Sciatic nerve (tissue), 2 donors: ENCODE results near the gene RRP1B. TPM values are rescaled to one million over a fixed set of nuclear protein-coding genes. Genes with fewer than 3 reads are reported as not detected.
"Not testable (repeated sequence)": the region's sequence is repeated elsewhere in the genome, so short reads cannot be mapped to it uniquely, and the experiment has no call there.

ENCODE experiments used
- ATAC-seq: fragments of 200-7000 bp; cut with Tn5 transposase; one replicate; pipeline ENCODE4 v1.9.1; 2020; ENCODE audit warnings: mild to moderate bottlenecking, moderate library complexity
- DNase-seq: peaks from one replicate; pipeline ENCODE4 v3.0.0-alpha.2; 2020; ENCODE audit warnings: low spot score
- intact Hi-C: fragments of 100-400 bp; cut with DNase I; formaldehyde crosslinking; loops from one replicate; pipeline ENCODE4 v1.14.2; 2022
- total RNA-seq: library from RNA; stranded (reverse); fragmentation: NEBNext Ultra II Directional; extraction: Animal tissue kit (Norgen Biotek cat#: 25700); gene quantifications from one replicate; pipeline ENCODE4 v1.2.1, GENCODE V29; 2021
- donor health status: DM: no; HTN: no; CAD: no.
- donor health status: DM: no; HTN: no; CAD: no.

RRP1B gene, protein sequence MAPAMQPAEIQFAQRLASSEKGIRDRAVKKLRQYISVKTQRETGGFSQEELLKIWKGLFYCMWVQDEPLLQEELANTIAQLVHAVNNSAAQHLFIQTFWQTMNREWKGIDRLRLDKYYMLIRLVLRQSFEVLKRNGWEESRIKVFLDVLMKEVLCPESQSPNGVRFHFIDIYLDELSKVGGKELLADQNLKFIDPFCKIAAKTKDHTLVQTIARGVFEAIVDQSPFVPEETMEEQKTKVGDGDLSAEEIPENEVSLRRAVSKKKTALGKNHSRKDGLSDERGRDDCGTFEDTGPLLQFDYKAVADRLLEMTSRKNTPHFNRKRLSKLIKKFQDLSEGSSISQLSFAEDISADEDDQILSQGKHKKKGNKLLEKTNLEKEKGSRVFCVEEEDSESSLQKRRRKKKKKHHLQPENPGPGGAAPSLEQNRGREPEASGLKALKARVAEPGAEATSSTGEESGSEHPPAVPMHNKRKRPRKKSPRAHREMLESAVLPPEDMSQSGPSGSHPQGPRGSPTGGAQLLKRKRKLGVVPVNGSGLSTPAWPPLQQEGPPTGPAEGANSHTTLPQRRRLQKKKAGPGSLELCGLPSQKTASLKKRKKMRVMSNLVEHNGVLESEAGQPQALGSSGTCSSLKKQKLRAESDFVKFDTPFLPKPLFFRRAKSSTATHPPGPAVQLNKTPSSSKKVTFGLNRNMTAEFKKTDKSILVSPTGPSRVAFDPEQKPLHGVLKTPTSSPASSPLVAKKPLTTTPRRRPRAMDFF
- 18.1 TPM for total RNA-seq

- DNase-seq = peak; percentile 88
- intact Hi-C loops = no loop called here
Observed at GRCh38 chr21:43659136-43660000, at the start of gene RRP1B, which contains the start of gene HSF2BP. Gene RRP1B (plus strand): TSS chr21:43659560. CDS start chr21:43659665, 105 bp downstream. Gene HSF2BP (minus strand): TSS chr21:43659488. CDS start chr21:43658096, 1,392 bp downstream.

GRCh38 chr21:43611598-43612369 is 47.6 kb upstream of the RRP1B start:
- intact Hi-C loops = no loop called here
- peak; percentile 91 for ATAC-seq
- peak; percentile 84 for DNase-seq

More at GRCh38 chr21:43659136-43660000, at the start of gene RRP1B, which contains the start of gene HSF2BP:
- ATAC-seq = peak; percentile 92

GRCh38 chr21:43613755-43614638 is 45.4 kb upstream of the RRP1B start:
- DNase-seq (no peak), ATAC-seq (no peak)
- intact Hi-C loops = no loop called here

GRCh38 chr21:43614839-43615238 is 44.5 kb upstream of the RRP1B start:
- DNase-seq (no peak), ATAC-seq (no peak)
- intact Hi-C loops = no loop called here

DNA sequence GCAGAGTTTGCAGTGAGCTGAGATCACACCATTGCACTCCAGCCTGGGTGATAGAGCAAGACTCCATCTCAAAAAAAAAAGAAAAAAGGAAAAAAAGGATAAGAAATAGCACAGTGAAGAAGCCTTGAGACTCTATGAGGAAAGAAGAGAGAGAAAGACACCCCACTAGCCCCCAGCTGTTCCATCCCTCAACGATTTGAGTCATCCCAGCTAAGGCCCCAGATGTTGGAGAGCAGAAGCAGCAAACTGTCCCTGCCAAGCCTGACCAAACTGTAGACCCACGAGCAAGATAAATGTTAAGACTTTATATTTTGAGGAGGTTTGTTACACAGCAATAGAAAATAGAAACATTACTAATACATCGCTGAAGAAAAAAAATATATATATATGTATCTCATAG is 42.5 kb upstream of the RRP1B start:
- ATAC-seq, intact Hi-C loops, DNase-seq: not testable (repeated sequence)

GRCh38 chr21:43618940-43619339 is 40.4 kb upstream of the RRP1B start:
- intact Hi-C loops = no loop called here
- ATAC-seq = no peak
- DNase-seq = no peak

DNA sequence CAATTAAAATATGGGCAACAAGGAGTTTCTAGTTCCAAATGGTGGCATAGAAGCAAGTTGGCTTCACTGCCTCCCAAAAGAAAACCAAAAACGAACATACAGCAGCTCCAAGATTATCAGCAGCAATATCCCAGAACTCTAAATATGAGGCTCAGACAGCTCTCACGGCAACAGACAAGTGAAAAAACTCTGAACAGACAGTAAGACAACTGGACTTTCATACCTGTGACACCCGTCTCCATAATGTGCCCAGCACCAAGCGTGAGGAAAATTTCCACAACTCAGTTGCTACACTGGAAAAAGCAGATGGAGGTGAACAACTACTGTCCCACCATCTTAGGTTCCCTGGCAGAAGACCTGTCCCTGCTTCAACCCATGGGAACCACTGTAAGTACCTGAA is 40.0 kb upstream of the RRP1B start:
- ATAC-seq (no peak), DNase-seq (no peak)
- intact Hi-C loops = no loop called here

- DNase-seq (no peak), ATAC-seq (no peak)
- intact Hi-C loops = no loop called here
Observed at GRCh38 chr21:43619856-43620255, 39.5 kb upstream of the RRP1B start.

DNA sequence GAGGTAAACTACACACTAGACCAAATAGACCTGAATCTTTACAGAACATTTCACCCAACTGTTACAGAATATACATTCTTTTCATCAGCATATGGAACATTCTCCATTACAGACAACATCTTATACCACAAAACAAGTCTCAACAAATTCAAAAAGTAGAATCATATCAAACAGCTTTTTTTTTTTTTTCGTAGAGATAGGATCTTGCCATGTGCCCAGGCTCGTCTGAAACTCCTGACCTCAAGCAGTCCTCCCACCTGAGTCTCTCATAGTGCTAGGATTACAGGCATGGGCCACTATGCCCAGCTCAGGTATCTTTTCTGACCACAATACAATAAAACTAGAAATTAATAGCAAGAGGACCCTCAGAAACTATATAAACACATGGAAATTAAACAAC is 36.6 kb upstream of the RRP1B start:
- intact Hi-C loops = no loop called here
- no peak for ATAC-seq

GRCh38 chr21:43623588-43623987 is 35.8 kb upstream of the RRP1B start:
- ATAC-seq = no peak
- intact Hi-C loops = no loop called here

More for the DNA sequence above, 36.6 kb upstream of the RRP1B start:
- DNase-seq = no peak

DNA sequence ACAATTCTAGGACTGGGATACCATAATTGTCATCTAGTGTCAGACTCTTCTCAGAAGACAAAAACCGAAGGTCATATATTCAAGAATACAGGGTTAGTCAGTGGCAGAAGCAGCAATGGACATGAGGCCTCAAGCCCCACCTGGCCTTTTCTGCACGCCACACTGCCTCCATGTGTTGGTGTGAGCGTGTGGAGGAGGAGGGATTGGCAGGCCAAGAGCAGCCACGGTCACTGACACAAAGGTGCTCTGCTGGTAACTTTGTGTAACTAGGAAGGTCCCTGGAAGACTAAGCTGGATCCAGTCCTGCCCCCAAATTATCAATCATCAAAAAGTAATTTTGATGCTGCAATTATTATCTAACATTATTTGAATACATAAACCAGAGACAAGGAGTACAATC is 35.0 kb upstream of the RRP1B start:
- intact Hi-C loops = no loop called here
- ATAC-seq = no peak

More at GRCh38 chr21:43623588-43623987, 35.8 kb upstream of the RRP1B start:
- no peak for DNase-seq

DNA sequence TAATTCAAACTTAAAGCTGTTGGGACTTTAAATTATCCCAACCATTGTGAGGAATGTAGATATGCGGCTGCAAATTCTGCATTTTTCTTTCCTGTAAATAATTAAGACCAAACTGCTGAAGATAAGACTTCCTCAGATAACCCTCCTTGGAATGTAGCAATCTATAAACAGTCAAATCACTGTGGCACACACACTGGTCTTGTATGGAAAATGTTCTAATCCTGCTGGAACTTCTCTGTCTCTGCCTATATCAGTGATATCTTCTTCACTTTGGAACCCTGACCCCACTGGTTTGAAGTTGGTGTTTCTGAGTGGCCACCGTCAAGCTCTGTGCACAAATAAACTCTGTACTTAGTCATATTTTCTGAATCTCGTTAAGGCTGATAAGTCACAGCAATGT is 33.0 kb upstream of the RRP1B start:
- DNase-seq = no peak
- ATAC-seq = no peak
- intact Hi-C loops = no loop called here

More for the DNA sequence above, 35.0 kb upstream of the RRP1B start:
- no peak for DNase-seq

DNA sequence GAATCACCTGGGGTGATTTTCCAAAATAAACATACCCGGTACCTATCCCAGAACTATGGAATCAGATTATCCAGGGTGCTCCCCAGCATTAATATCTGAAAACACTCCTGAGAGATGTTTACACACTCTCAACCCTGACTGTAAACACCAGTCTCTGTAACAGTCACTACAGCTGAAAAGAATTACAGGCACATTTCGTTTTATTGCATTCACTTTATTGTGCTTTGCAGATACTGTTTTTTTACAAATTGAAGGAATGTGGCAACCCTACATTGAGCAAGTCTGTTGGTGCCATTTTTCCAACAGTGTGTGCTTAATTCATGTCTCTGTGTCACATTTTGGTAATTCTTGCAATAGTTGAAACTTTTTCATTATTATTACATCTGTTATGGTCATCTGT is 31.8 kb upstream of the RRP1B start:
- intact Hi-C loops = no loop called here
- no peak for ATAC-seq
- no peak for DNase-seq

DNA sequence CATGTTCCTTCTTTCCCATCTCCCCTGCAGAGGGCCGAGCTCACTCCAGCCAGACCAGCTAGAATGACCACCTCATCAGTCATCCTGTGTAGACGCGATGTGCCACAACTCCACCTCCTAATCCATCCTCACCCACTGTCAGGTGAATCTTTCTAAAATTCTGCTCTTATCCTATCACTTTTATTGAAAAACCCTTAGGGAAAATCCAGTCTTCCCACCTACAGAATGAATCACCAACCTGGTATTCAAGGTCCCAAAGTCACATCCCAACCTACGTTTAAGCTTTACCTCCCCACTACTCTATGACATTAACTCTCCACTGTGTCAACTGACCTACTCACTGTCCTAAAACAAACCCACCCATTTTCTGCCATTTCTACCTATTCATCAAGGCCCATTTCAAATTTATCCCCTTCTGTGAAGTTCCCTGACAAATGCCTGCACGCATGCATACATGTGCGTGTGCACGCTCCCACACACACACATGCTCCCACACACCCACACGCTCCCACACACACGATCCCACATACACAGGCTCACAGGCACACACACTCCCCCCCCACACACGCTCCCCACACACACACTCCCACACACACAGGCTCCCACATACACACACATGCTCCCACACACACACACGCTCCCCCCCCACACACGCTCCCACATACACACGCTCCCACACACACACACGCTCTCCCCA is 27.8 kb upstream of the RRP1B start:
- ATAC-seq = no peak
- no peak for DNase-seq
- intact Hi-C loops = no loop called here

GRCh38 chr21:43632373-43632905 is 26.9 kb upstream of the RRP1B start:
- no peak for DNase-seq
- no peak for ATAC-seq

DNA sequence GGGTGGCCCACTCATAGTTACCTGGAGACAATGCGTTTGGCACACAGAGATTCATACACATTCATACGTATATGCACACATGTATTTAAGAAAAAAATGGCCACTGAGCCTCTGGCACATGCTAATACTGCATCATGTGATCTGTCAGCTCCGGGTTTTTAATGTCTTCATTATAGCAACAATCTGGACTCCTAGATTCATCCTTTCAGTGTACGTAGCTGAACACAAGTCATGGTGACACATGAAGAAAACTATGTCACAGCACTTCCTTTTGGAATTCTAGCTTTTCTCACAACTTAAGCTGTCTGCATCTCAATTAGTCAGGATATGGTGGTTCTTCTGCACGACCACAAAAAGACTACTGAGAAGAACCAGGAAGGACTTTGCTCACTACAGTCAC is 24.7 kb upstream of the RRP1B start:
- intact Hi-C loops = no loop called here
- no peak for ATAC-seq

More at GRCh38 chr21:43632373-43632905, 26.9 kb upstream of the RRP1B start:
- intact Hi-C loops = no loop called here

GRCh38 chr21:43635436-43635835 is 23.9 kb upstream of the RRP1B start:
- ATAC-seq = no peak

More for the DNA sequence above, 24.7 kb upstream of the RRP1B start:
- no peak for DNase-seq

More at GRCh38 chr21:43635436-43635835, 23.9 kb upstream of the RRP1B start:
- DNase-seq = no peak
- intact Hi-C loops = no loop called here
